GM10266 (cell line): ENCODE measurements around the gene FGL2.
"Not testable (repeated sequence)": the region's sequence is repeated elsewhere in the genome, so short reads cannot be mapped to it uniquely, and the experiment has no call there.

Source experiments
- DNase-seq: peaks from one replicate; pipeline ENCODE4 v3.0.0; 2012; ENCODE audit errors: extremely low spot score
- CTCF ChIP-seq: IDR thresholded peaks from 2 replicates; pipeline ENCODE4 v1.5.1; 2012; ENCODE audit warnings: mild to moderate bottlenecking, low read depth; ENCODE audit not compliant: control insufficient read depth, insufficient read depth; ENCODE audit errors: missing control alignments

The FGL2 gene

GRCh38 chr7:77157446-77157845 is 42.2 kb downstream of the FGL2 start:
- no peak for TF ChIP-seq CTCF
- no peak for DNase-seq

- DNase-seq = not testable (repeated sequence)
Measured at GRCh38 chr7:77157034-77157433, 42.6 kb downstream of the FGL2 start.

GRCh38 chr7:77155601-77156377 is 43.8 kb downstream of the FGL2 start:
- DNase-seq = not testable (repeated sequence)

- DNase-seq = not testable (repeated sequence)
Measured at GRCh38 chr7:77154917-77155464, 44.6 kb downstream of the FGL2 start.

- DNase-seq = not testable (repeated sequence)
Measured at GRCh38 chr7:77152232-77152631, 47.4 kb downstream of the FGL2 start.
